Astrocyte of the spinal cord (primary cell): Measurements from ENCODE around the gene PPP3CA.

Experiments
- DNase-seq: peaks from one replicate; pipeline ENCODE4 v3.0.0; 2011; ENCODE audit warnings: low read depth, low spot score
- H3K4me3 ChIP-seq: 2 replicates; pipeline ENCODE4 v1.5.1; 2011; ENCODE audit warnings: low read depth, mild to moderate bottlenecking, low read length, moderate library complexity
- in situ Hi-C: cut with HindIII; loops from 2 replicates; pipeline ENCODE4 v1.10.0; 2017; ENCODE audit warnings: low sequenced_read_pairs
- TF ChIP-seq, protein P1 (sequence below): IDR thresholded peaks from 2 replicates; pipeline ENCODE4 v1.5.1; 2012; ENCODE audit warnings: low read depth, mild to moderate bottlenecking, low read length, inconsistent platforms

Gene PPP3CA

DNA sequence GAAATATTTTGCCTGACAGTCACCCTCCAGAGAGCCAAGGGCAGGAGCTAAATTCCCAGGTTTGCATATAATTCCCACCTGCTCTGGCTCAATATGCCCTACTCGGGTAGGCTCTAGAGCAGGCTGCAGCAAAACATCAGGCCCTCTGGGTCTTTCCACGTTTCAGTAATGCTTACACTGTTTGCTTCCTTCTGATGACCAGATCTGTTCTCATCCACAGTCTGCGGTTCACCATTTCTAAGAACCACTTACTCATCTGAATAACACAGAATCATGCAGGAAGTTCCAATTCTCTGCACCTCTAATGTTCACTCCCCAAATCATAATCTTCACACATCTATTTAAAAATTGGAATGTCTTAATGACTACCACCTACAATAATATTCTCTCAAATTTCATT lies 141.4 kb downstream of the PPP3CA start:
- in situ Hi-C loops = no loop called here
- TF ChIP-seq, protein P1, sequence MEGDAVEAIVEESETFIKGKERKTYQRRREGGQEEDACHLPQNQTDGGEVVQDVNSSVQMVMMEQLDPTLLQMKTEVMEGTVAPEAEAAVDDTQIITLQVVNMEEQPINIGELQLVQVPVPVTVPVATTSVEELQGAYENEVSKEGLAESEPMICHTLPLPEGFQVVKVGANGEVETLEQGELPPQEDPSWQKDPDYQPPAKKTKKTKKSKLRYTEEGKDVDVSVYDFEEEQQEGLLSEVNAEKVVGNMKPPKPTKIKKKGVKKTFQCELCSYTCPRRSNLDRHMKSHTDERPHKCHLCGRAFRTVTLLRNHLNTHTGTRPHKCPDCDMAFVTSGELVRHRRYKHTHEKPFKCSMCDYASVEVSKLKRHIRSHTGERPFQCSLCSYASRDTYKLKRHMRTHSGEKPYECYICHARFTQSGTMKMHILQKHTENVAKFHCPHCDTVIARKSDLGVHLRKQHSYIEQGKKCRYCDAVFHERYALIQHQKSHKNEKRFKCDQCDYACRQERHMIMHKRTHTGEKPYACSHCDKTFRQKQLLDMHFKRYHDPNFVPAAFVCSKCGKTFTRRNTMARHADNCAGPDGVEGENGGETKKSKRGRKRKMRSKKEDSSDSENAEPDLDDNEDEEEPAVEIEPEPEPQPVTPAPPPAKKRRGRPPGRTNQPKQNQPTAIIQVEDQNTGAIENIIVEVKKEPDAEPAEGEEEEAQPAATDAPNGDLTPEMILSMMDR = no peak
- no peak overlapping the region for H3K4me3 ChIP-seq
- peak; percentile 78 for DNase-seq

DNA sequence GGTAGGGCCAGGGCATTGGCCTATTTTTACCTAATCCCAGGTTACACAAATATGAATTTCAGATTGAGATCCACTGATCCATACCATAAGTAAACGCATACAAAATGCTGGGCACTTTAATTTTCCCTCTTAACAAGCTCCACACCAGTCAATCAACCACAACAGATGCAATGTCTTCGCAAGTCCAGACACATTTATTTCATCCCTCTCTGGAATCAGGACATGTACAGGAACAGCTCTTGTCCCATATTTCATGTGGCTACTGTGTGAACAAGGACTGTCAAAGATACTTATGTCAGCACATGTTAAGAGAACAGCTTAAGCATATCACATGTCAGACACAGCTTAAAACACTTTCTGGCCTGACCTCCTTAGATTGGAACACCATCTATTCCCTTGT lies 145.9 kb downstream of the PPP3CA start:
- in situ Hi-C loops = no loop called here
- DNase-seq = no peak
- no peak overlapping the region for H3K4me3 ChIP-seq
- TF ChIP-seq, protein P1 = no peak

DNA sequence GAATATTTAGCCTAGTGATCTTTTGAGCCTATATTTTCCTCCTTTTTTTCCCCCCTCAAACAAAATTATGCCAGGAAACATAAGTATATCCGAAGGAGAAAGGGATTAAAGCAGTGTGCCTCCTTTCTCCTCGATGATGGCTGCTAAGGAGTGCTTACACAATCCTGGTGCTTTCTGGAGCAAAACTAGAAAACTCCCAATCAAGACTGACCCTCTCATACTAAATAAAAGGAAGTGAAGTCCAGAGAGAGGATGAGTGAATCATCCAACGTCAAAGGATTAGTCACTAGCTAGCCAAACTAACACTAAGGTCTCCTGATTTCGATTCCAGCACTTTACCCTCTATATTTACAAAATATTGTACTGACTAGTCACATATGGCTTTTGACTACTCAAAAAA lies 146.8 kb downstream of the PPP3CA start:
- peak; percentile 93 for DNase-seq
- no peak overlapping the region for H3K4me3 ChIP-seq
- TF ChIP-seq, protein P1 = no peak
- in situ Hi-C loops = no loop called here

DNA sequence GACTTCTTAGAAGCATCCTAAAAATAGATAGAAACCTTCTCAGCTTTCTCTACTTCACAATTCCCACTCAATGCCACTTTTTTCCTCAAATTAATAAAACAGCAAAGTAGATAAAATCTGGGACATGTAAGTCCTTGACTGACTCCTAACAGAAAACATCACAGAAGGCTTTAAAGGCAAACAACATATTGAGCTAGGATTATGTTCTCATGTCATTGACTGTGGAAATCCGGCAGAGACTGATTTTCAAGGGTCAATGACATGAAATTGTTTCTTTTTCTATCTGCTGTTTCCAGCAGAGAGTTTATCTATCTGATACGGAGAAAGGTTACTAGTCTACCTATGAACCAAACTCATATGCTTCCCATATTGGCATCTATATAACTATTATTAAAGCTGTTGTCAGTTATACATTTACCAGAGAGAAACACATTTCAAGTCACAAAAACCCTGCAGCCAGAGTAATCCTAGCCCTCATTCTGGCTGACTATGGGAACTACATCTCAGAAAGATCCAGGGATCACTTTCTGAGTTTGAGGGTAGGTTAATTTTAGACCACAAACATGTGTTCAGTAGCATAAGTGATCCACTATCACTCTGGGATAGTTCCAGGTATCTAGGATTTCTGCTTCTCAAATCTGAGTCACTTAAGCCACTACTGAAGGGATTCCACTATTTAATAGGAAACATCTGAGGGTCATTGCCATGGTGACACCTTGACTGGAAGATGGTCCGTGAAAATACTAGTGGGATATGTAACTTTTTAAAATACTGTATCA lies 147.6 kb downstream of the PPP3CA start:
- no peak overlapping the region for H3K4me3 ChIP-seq
- DNase-seq = peak; percentile 75
- TF ChIP-seq, protein P1 = no peak

DNA sequence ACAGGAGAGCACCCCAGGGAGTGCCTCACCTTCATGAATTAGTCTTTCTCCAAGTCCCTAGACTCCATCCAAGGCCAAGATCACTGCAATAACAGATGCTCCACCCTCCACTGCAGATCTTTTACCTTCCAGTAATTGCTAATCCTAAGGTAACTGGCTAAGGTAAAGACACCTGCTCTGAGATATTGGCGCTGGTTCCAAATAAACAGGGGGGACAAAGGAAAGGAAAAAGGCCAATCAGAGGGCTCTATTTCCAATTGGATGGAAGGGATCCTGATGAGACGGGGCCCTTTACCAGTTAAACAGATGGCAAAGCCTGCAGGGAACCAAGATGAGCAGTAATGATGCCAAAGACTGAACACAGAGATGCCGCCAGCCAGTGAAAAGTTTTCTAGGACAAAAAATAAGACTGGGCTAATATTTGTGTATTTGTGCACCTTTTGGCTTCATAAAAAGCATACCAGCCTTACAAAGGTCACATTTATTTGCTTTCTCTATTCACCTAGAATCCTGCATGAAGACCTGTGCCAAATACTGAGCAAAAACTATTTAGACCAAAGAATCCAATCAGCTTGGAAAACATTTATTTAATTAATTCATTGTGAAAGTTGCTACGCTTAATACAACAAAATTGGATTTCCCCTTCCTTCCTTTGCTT lies 148.5 kb downstream of the PPP3CA start:
- in situ Hi-C loops = no loop called here
- no peak overlapping the region for H3K4me3 ChIP-seq
- TF ChIP-seq, protein P1 = no peak
- DNase-seq = no peak

More for the DNA sequence above, 147.6 kb downstream of the PPP3CA start:
- in situ Hi-C loops = no loop called here

DNA sequence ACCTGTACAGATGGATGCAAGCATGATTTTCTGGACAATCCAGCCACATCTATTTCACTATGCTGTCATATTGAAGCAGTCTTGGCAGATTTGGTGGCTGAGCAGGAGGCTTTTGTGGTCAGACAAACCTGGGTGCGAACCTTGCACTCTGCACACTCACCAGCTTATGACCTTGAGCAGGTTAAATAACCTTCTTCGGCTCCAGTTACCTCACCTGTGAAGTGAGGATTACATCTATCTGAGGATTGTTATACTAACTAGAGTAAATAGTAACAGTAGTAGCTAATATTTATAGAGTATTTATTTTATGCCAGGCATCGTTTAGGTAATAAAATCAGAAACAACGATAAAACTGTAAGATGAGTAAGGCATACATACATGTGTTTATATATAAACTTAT lies 150.0 kb downstream of the PPP3CA start:
- in situ Hi-C loops = no loop called here
- TF ChIP-seq, protein P1 = no peak
- no peak for DNase-seq
- H3K4me3 ChIP-seq = no peak overlapping the region
